HFFc6 (cell line): ENCODE measurements around the gene PDGFC. TPM values are rescaled to one million over a fixed set of nuclear protein-coding genes. Genes with fewer than 3 reads are reported as not detected.

Experiments
- DNase-seq: peaks from one replicate; pipeline ENCODE4 v3.0.0-alpha.2; 2018
- H3K27ac Mint-ChIP-seq: 2 replicates; pipeline ENCODE4 v1.8.0; 2020; ENCODE audit warnings: mild to moderate bottlenecking, mixed read lengths
- H3K27me3 Mint-ChIP-seq: 2 replicates; pipeline ENCODE4 v1.8.0; 2021; ENCODE audit warnings: mild to moderate bottlenecking, moderate library complexity, mixed read lengths; ENCODE audit not compliant: insufficient read depth
- H3K36me3 Mint-ChIP-seq: 2 replicates; pipeline ENCODE4 v1.8.0; 2021; ENCODE audit warnings: low read depth, mixed read lengths
- H3K4me1 Mint-ChIP-seq: 2 replicates; pipeline ENCODE4 v1.8.0; 2020; ENCODE audit warnings: low read depth, mixed read lengths
- H3K4me3 Mint-ChIP-seq: 2 replicates; pipeline ENCODE4 v1.8.0; 2020; ENCODE audit warnings: mild to moderate bottlenecking, moderate library complexity, mixed read lengths
- H3K9me3 Mint-ChIP-seq: 2 replicates; pipeline ENCODE4 v1.8.0; 2020; ENCODE audit warnings: mild to moderate bottlenecking, mixed read lengths
- total RNA-seq, 6 experiments: library from RNA; stranded (reverse); fragmentation: NEBNext Ultra II Directional; extraction: Animal tissue kit (Norgen Biotek cat#: 25700); gene quantifications; 2 replicates in 1 of 6; 3 replicates in 5 of 6; pipeline ENCODE4 v1.2.3, GENCODE V29; 2021
- TF ChIP-seq, protein P1 (sequence below): fragments of 200-600 bp; sonication (generic); IDR thresholded peaks from 2 replicates; pipeline ENCODE4 v1.5.0; 2021; ENCODE audit warnings: antibody characterized with exemption, mild to moderate bottlenecking

Gene PDGFC
- total RNA-seq, 6 experiments from 2014 or later, result 71.5 to 112 (median 76.1) TPM

DNA sequence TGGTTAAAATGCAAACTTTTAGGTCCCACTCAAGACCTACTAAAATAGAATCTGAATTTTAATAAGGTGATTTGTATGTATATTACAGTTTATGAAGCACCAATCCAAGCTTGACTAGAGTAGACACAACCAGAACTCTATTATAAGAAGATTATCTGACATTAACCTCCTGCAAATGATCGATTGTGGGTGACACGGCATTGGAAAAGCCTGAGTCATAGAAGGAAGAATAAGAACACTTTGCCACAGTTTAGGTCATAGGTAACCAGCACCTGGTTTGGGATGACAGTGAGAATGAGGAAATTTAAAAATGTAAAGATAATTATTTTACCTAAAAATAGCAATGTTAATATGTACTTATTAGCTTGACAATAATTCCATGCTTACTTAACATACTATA is 15.2 kb downstream of the PDGFC start:
- DNase-seq, result no peak
- H3K27me3 Mint-ChIP-seq, result no peaks in the 10 kb centered on the region
- H3K27ac Mint-ChIP-seq, result no peak overlapping the region
- H3K4me3 Mint-ChIP-seq, result no peak overlapping the region
- peaks cover 38% of the 10 kb centered on the region for H3K36me3 Mint-ChIP-seq
- peaks cover 92% of the 10 kb centered on the region for H3K4me1 Mint-ChIP-seq
- H3K9me3 Mint-ChIP-seq, result no peaks in the 10 kb centered on the region
- TF ChIP-seq, protein P1, sequence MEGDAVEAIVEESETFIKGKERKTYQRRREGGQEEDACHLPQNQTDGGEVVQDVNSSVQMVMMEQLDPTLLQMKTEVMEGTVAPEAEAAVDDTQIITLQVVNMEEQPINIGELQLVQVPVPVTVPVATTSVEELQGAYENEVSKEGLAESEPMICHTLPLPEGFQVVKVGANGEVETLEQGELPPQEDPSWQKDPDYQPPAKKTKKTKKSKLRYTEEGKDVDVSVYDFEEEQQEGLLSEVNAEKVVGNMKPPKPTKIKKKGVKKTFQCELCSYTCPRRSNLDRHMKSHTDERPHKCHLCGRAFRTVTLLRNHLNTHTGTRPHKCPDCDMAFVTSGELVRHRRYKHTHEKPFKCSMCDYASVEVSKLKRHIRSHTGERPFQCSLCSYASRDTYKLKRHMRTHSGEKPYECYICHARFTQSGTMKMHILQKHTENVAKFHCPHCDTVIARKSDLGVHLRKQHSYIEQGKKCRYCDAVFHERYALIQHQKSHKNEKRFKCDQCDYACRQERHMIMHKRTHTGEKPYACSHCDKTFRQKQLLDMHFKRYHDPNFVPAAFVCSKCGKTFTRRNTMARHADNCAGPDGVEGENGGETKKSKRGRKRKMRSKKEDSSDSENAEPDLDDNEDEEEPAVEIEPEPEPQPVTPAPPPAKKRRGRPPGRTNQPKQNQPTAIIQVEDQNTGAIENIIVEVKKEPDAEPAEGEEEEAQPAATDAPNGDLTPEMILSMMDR, result no peak

DNA sequence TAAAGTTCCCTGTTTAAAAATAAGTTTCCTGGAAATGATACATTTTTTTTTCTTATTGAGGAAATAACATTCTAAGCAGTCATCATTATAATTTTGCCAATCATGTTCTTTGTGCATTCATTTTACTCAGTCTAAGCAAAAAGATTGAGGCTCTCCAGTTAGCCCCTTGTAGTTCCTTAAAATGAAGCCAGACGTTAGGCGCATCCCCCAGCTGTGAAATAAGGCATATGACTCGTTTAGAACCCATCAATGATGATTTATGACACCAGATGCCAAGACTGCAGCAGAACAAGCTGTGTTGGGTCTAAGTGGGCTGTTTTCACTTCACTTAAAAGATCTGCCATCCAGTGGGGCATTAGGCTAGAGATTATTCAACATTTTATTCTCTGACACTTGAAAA is 17.0 kb downstream of the PDGFC start:
- peaks cover 38% of the 10 kb centered on the region for H3K36me3 Mint-ChIP-seq
- H3K9me3 Mint-ChIP-seq, result no peaks in the 10 kb centered on the region
- H3K4me1 Mint-ChIP-seq, result peaks cover 92% of the 10 kb centered on the region
- no peak for DNase-seq
- peak overlapping the region; percentile 3; the same call in 1 of the 2 replicates for H3K27ac Mint-ChIP-seq
- no peak overlapping the region; the same call in 1 of the 2 replicates for H3K4me3 Mint-ChIP-seq
- no peaks in the 10 kb centered on the region for H3K27me3 Mint-ChIP-seq
- TF ChIP-seq, protein P1, result no peak

DNA sequence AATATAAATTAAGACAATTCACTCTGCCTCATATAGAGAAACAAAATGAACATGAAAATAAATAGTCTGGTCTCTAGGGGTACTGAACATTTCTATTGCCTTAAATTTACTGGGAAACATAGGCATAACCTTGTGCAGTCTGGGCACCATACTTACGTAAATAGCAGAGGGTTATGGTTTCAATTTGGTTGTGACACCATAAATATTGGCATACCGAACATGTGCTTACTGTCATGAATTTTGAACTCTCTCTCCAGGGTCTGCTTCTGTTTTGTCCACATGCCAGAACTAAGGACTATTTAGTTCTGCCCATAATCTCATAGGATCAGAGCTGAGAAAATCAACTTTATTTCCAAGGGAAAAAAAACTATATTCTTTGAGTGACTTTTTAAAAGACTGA is 17.6 kb downstream of the PDGFC start:
- Mint-ChIP-seq H3K27ac (no peak overlapping the region), H3K9me3 (no peaks in the 10 kb centered on the region), H3K27me3 (no peaks in the 10 kb centered on the region), H3K4me1 (peaks cover 92% of the 10 kb centered on the region), H3K36me3 (peaks cover 38% of the 10 kb centered on the region), H3K4me3 (no peak overlapping the region)
- DNase-seq, result no peak
- TF ChIP-seq, protein P1, result no peak

DNA sequence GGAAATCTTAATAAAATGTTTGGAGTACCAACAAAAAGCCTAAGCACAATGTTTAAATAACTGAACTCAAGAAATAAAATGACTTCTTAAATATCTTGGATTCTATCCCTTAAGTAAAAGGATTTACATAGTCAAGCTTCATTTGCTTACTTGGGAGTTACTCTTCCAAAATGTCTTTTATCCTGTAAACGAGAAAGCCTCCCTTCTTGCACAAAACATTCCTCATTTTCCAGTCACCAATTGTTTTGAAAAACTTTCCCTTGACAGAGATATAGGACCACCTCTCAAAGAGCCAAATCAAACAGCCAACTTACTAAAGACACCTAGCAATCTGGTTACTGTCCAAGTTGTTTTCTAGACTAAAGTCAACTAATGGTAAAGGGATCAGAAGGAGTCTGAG is 18.6 kb downstream of the PDGFC start:
- Mint-ChIP-seq H3K9me3 (no peaks in the 10 kb centered on the region), H3K27ac (no peak overlapping the region; the same call in 1 of the 2 replicates), H3K36me3 (peaks cover 37% of the 10 kb centered on the region), H3K4me3 (no peak overlapping the region), H3K4me1 (peaks cover 92% of the 10 kb centered on the region), H3K27me3 (no peaks in the 10 kb centered on the region)
- DNase-seq, result no peak
- TF ChIP-seq, protein P1, result no peak

DNA sequence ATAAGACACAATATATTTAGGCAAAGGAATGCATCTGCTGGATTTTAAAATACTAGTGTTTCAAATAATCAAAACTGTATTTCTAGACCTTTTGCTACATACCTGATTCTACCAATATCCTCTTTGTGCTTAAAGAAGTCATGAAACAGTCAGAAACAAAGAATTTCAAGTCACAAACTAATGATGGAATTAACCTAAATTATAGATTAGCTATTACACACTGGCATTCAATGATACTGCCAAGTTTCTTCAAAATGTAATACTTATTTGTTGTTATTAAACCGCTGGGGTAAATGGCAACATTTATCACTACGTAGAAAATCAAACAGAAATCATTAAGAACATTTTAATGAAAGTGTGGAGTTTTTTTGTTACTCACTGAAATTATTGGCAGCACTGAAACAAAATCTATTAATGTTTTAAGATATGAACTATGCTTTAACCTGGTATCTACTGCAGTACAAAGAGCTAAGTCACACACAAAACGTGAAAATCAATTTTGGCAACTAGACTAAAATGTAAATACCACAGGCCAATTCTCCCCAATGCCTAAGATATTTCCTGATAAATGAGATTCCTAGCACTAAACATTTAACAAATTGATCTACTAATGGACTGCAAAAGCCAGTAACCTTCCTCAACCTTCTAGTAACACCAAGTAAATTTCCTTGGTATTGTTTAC is 19.4 kb downstream of the PDGFC start:
- TF ChIP-seq, protein P1, result no peak
- peaks cover 92% of the 10 kb centered on the region for H3K4me1 Mint-ChIP-seq
- H3K4me3 Mint-ChIP-seq, result no peak overlapping the region
- DNase-seq, result no peak
- H3K36me3 Mint-ChIP-seq, result peaks cover 29% of the 10 kb centered on the region
- H3K9me3 Mint-ChIP-seq, result no peaks in the 10 kb centered on the region
- H3K27ac Mint-ChIP-seq, result no peak overlapping the region; the same call in 1 of the 2 replicates
- no peaks in the 10 kb centered on the region for H3K27me3 Mint-ChIP-seq
